GM18861 (cell line): ENCODE measurements around the gene UBE2M.

ENCODE experiments used
- ATAC-seq: cut with Tn5 transposase; IDR thresholded peaks from one replicate; pipeline ENCODE4 v1.9.1; 2021; ENCODE audit not compliant: unreplicated experiment

The UBE2M gene

GRCh38 chr19:58555920-58556621 lies 2.3 kb downstream of the UBE2M start:
- ATAC-seq = no peak

GRCh38 chr19:58555369-58555885 lies 3.0 kb downstream of the UBE2M start:
- no peak for ATAC-seq

DNA sequence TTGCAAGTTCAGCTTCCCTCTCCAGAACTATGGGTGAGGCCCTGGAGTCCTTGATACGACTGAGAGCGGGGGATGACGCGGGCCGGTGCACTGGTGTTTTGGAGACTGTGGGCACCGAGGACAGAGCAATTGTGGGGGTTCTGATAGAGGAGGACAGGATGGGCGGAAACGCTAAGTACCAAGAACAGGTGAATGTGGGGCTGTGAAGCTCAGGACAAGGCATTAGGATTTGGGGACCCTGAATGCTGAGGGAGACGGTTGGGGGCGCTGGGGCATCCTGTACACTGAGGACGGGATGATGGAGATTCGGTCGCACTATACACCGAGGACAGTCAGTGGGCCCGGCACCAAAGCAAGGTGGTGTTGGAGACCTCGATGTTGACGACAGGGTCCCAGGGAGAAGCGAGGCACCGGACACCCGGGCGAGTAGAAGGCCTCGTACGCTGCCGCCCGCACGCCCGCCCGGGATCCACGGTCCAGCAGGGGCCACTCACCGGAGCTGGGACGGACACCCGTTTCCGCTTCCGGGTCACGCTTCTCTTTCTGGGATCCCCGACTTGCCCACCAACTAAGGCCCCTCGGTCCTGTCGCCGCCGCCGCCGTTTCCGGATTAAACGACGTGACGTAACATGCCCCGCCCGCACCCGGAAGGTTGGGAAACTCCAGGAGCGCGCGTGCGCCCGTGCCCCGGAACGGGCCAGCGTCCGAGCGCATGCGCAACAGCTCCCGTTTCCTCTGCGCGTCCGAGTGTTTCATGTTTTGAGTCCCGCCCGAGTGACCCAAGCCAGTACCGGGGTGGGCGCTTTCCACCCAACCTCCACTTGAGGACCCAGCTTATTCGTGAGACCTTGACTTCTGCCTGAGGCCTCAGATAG lies 3.7 kb downstream of the UBE2M start, which contains the start of gene CHMP2A:
Gene CHMP2A, minus strand, starts transcription at position 612 of the 875 bp plus-strand sequence. CDS start 893 bp downstream, outside the sequence.
- peak; percentile 22 for ATAC-seq

DNA sequence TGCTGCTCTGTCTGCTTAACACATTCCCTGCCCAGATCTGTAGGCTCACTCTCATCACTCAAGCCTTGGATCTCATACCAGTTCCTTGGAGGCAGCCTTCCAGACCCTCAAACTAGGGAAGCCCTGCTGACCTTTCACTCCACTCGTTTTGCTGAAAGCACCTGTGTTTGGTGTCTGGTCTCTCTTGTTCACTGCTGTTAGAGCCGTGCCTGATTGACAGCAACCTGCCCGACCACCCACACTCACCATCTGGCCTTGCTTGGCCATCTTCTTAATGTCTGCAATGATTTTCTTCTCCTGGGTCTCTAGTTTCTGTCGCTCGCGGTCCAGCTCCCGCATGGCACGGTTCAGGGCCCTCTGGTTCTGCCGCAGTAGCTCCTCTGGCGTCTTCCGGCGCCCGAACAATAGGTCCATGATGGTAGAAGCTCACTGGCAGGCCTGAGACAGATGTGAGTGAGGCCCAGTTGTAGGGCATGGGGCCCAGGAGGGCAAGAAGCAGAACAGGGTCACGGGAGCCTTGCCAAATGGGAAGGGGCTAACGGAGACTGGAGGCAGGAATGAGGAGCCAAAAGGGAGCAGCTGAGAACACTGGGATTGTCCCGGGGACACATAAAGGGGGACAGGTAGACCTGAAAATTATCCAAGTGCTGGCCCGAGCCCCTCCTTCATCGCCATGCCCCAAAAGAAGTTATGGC lies 4.5 kb downstream of the UBE2M start:
- no peak for ATAC-seq

DNA sequence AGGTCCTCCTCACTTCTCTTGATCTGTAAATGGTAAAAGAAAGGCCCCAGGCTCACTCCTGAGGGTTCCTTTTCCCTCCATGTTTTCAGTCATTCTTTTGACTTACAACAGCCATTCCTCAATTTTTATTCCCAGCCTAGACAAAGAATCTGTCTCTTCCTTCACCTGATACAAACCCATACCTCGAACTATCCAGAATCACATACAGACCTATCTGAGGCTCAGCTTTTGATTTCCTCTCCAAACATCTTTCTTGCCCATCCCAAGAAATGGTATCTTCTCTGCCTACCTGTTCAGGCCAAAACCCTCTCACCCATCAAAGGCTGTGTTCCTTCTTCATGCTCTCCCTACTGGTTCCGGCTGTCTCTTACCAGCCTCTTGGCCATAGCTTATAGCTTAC lies 5.8 kb downstream of the UBE2M start:
- no peak for ATAC-seq

- no peak for ATAC-seq
These were observed 6.6 kb downstream of the UBE2M start for GRCh38 chr19:58551577-58552471.

GRCh38 chr19:58551123-58551497 lies 7.3 kb downstream of the UBE2M start:
- ATAC-seq = no peak

- ATAC-seq = no peak
These were observed 7.9 kb downstream of the UBE2M start for GRCh38 chr19:58550362-58551122.

DNA sequence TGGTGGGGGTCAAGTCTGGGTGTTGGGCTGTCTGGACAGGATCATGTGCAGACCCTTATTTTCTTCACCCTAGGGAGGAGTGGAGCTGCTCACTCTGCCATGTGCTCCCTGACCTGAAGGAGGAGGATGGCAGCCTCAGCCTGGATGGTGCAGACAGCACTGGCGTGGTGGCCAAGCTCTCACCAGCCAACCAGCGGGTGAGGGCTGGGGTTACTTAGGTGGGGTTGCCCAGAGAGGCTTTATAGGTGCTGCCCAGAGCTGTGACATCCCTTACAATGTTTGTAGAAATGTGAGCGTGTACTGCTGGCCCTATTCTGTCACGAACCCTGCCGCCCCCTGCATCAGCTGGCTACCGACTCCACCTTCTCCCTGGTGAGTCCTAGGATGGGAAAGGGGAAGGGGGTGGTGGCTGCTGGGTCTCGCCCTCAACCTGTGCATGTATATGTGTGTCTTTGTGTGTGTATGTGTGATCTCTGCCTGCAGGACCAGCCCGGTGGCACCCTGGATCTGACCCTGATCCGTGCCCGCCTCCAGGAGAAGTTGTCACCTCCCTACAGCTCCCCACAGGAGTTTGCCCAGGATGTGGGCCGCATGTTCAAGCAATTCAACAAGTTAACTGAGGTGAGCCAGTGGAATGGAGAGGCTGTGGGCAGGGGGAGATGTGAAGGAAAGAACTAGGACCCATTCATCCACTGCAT lies 8.6 kb downstream of the UBE2M start:
- ATAC-seq = no peak

DNA sequence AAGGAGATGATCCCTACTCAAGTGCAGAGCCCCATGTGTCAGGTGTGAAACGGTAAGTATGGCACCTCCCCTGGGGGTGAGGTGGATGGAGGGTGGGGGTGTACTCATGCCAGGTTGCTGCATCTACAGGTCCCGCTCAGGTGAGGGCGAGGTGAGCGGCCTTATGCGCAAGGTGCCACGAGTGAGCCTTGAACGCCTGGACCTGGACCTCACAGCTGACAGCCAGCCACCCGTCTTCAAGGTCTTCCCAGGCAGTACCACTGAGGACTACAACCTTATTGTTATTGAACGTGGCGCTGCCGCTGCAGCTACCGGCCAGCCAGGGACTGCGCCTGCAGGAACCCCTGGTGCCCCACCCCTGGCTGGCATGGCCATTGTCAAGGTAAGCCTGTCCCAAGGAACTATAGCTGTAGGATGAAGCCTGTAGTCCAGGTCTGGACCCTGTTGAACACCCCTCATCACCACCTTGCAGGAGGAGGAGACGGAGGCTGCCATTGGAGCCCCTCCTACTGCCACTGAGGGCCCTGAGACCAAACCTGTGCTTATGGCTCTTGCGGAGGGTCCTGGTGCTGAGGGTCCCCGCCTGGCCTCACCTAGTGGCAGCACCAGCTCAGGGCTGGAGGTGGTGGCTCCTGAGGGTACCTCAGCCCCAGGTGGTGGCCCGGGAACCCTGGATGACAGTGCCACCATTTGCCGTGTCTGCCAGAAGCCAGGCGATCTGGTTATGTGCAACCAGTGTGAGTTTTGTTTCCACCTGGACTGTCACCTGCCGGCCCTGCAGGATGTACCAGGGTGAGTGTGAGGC lies 9.3 kb downstream of the UBE2M start:
- no peak for ATAC-seq

DNA sequence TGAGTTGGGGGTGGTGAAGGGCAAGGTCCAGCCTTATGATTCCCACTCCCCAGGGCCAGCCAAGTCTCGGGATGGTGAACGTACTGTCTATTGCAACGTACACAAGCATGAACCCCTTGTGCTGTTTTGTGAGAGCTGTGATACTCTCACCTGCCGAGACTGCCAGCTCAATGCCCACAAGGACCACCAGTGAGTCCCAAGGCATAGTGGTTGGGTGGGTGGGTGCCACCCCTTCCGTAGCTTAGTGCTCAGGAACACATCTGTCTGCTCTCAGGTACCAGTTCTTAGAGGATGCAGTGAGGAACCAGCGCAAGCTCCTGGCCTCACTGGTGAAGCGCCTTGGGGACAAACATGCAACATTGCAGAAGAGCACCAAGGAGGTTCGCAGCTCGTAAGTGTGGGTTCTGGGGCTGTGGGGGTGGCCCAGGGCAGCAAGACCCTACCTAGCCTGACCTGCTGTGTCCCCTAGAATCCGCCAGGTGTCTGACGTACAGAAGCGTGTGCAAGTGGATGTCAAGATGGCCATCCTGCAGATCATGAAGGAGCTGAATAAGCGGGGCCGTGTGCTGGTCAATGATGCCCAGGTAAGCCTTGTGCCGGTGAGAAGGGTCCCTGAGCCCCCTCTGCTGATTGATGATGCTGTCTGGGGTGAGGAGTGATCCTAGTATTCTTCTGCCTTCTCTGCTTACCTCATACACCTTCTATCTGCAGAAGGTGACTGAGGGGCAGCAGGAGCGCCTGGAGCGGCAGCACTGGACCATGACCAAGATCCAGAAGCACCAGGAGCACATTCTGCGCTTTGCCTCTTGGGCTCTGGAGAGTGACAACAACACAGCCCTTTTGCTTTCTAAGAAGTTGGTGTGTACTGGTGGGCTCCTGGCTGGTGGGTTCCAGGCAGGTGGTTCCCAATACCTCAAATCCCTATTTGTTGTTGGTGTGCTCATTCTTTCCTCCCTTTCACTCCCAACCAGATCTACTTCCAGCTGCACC lies 10.8 kb downstream of the UBE2M start:
- no peak for ATAC-seq

GRCh38 chr19:58546019-58546530 lies 12.3 kb downstream of the UBE2M start:
- ATAC-seq = no peak

DNA sequence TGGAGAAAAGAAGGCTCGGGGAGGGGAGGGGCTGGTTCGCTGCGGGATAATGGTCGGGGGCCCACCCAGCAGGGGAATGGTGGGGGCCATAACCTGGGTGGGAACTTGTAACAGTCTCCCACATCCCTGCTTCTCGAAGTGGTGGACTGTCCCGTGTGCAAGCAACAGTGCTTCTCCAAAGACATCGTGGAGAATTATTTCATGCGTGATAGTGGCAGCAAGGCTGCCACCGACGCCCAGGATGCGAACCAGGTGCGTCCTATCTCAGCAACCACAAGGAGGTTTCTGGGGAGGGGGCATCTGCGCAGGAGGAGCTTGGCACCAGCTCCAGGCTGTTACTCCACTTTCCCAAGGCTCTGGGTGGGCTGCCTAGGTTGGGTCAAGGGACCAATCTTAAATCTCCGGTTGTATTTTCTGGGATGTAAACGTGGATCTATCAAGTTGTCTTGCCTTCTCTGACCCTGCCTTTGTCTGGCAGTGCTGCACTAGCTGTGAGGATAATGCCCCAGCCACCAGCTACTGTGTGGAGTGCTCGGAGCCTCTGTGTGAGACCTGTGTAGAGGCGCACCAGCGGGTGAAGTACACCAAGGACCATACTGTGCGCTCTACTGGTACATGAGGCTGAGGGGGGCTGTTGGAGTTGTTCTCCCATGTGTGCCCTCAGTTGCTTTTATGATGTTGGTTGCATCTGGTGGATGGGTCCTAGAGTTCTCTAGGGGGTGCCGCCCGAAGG lies 13.0 kb downstream of the UBE2M start:
- no peak for ATAC-seq

DNA sequence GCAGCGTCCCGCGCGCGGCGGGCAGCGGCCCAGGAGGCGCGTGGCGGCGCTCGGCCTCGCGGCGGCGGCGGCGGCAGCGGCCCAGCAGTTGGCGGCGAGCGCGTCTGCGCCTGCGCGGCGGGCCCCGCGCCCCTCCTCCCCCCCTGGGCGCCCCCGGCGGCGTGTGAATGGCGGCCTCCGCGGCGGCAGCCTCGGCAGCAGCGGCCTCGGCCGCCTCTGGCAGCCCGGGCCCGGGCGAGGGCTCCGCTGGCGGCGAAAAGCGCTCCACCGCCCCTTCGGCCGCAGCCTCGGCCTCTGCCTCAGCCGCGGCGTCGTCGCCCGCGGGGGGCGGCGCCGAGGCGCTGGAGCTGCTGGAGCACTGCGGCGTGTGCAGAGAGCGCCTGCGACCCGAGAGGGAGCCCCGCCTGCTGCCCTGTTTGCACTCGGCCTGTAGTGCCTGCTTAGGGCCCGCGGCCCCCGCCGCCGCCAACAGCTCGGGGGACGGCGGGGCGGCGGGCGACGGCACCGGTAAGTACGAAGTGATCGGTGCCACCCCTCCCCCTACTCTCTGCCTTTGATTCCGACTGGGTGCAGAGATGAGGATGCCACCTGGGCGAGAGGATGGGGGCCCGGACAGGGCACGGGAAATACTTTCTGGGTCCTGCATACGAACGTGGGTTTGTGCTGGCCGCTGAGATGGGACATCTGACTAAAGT lies 13.7 kb downstream of the UBE2M start:
- ATAC-seq = peak; percentile 34

DNA sequence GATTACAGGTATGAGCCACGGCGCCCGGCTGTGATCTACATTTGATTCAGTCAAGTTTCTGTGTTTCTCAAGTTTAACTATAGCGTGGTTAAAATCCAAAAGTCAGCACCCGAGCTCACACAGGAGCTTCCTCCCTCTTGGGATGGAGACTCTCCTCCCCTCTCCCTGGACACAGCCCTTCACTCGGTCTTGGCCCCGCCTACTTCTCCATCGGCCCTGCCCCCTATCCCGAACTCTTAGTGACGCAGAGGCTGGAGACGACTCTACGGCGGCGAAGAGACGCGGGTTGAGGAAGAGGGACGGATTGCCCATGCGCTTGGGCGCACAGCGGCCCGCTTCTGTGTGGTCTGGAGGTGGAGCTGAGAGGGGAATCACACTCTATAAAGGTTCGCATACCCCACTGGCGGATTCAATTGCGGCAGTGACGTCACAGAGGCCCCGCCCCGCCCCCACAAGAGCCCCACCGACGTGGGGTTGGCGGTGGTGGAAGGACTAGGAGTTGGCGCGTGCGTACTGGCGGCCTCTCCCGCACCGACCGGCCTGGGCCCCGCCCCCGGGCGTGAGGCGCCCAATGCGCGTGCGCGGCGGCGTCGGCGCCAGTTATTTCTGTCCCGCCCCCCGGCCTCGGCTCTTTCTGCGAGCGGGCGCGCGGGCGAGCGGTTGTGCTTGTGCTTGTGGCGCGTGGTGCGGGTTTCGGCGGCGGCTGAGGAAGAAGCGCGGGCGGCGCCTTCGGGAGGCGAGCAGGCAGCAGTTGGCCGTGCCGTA lies 14.4 kb downstream of the UBE2M start, which contains the start of gene TRIM28:
Gene TRIM28, plus strand, starts transcription at position 239 of the 765 bp plus-strand sequence. CDS start 694 bp downstream, outside the sequence.
- ATAC-seq = peak; percentile 80
